SK-N-SH treated with all-trans-retinoic acid at 6 μM for 48 hours (cell line): ENCODE data around the gene GPC5.

Experiments
- BACH2 ChIP-seq: fragments of 250-450 bp; sonication (Bioruptor Pico); IDR thresholded peaks from 2 replicates; pipeline ENCODE4 v1.9.0; 2021; ENCODE audit warnings: mild to moderate bottlenecking, borderline replicate concordance
- OSR1 ChIP-seq: fragments of 250-450 bp; sonication (Bioruptor Pico); IDR thresholded peaks from 2 replicates; pipeline ENCODE4 v1.8.0; 2022; ENCODE audit warnings: moderate library complexity, mild to moderate bottlenecking, inconsistent platforms
- TOX ChIP-seq: fragments of 250-450 bp; sonication (Bioruptor Pico); IDR thresholded peaks from 2 replicates; pipeline ENCODE4 v1.8.0; 2021; ENCODE audit warnings: mild to moderate bottlenecking, moderate library complexity, borderline replicate concordance
- ZFP3 ChIP-seq: fragments of 250-450 bp; sonication (Bioruptor Pico); IDR thresholded peaks from 2 replicates; pipeline ENCODE4 v1.5.0; 2020; ENCODE audit warnings: mild to moderate bottlenecking, moderate library complexity
- ZNF70 ChIP-seq: fragments of 450-650 bp; formaldehyde crosslinking; IDR thresholded peaks from 2 replicates; pipeline ENCODE4 v1.5.0; 2020; ENCODE audit warnings: mild to moderate bottlenecking, moderate library complexity
- ZNF8 ChIP-seq: fragments of 450-650 bp; formaldehyde crosslinking; IDR thresholded peaks from 2 replicates; pipeline ENCODE4 v1.5.0; 2020; ENCODE audit warnings: mild to moderate bottlenecking, moderate library complexity
- TF ChIP-seq, protein P1 (sequence below): fragments of 250-450 bp; sonication (Bioruptor Pico); IDR thresholded peaks from 2 replicates; pipeline ENCODE4 v1.5.1; 2020; ENCODE audit warnings: low read depth, mild to moderate bottlenecking, moderate library complexity

- no peak for TF ChIP-seq ZFP3 (CRISPR knock-in tag)
- no peak for TF ChIP-seq BACH2
- TF ChIP-seq TOX = no peak
- TF ChIP-seq ZNF70 (CRISPR knock-in tag) = no peak
- no peak for TF ChIP-seq OSR1 (CRISPR knock-in tag)
- no peak for TF ChIP-seq ZNF8
- TF ChIP-seq, protein P1, sequence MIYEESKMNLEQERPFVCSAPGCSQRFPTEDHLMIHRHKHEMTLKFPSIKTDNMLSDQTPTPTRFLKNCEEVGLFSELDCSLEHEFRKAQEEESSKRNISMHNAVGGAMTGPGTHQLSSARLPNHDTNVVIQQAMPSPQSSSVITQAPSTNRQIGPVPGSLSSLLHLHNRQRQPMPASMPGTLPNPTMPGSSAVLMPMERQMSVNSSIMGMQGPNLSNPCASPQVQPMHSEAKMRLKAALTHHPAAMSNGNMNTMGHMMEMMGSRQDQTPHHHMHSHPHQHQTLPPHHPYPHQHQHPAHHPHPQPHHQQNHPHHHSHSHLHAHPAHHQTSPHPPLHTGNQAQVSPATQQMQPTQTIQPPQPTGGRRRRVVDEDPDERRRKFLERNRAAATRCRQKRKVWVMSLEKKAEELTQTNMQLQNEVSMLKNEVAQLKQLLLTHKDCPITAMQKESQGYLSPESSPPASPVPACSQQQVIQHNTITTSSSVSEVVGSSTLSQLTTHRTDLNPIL (CRISPR knock-in tag) = no peak
Measured at GRCh38 chr13:91399189-91400062, 1.0 kb downstream of the GPC5 start.
